Measurements from ENCODE around the gene JARID2.
A peak's percentile ranks its signal among the peaks of the same experiment; 100 is the strongest.

The JARID2 gene

GRCh38 chr6:15382089-15382488 is 136.2 kb downstream of the JARID2 start:
- H3K4me1 ChIP-seq (ENCODE audit: low read length): 0 out of 2 replicates have a peak, but pooled peaks cover 2% of the 10 kb centered on the region
- H3K79me2 ChIP-seq (ENCODE audit: low read length): peaks cover 93% of the 10 kb centered on the region
- DNase-seq: no peak
- H3K9me2 ChIP-seq (replicated peaks; ENCODE audit: insufficient read depth, low read length): no peaks in the 10 kb centered on the region
- H3K9ac ChIP-seq (ENCODE audit: low read length): no peak overlapping the region
- H3K4me3 ChIP-seq (ENCODE audit: low read length): no peak overlapping the region
- H2AFZ ChIP-seq (ENCODE audit: low read length): no peak overlapping the region
- H3K36me3 ChIP-seq (replicated peaks; ENCODE audit: insufficient read depth, low read length): no peaks in the 10 kb centered on the region
- H3K9me3 ChIP-seq (replicated peaks; ENCODE audit: insufficient read depth, low read length): no peaks in the 10 kb centered on the region
- TF ChIP-seq EZH2 (optimal IDR thresholded peaks at IDR 0.05; ENCODE audit: low read depth, low read length) (no peak), EZH2phosphoT487 (IDR thresholded peaks at IDR 0.05; ENCODE audit: low read length) (no peak)
- TF ChIP-seq, protein P1, sequence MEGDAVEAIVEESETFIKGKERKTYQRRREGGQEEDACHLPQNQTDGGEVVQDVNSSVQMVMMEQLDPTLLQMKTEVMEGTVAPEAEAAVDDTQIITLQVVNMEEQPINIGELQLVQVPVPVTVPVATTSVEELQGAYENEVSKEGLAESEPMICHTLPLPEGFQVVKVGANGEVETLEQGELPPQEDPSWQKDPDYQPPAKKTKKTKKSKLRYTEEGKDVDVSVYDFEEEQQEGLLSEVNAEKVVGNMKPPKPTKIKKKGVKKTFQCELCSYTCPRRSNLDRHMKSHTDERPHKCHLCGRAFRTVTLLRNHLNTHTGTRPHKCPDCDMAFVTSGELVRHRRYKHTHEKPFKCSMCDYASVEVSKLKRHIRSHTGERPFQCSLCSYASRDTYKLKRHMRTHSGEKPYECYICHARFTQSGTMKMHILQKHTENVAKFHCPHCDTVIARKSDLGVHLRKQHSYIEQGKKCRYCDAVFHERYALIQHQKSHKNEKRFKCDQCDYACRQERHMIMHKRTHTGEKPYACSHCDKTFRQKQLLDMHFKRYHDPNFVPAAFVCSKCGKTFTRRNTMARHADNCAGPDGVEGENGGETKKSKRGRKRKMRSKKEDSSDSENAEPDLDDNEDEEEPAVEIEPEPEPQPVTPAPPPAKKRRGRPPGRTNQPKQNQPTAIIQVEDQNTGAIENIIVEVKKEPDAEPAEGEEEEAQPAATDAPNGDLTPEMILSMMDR (IDR thresholded peaks at IDR 0.05; ENCODE audit: low read length): no peak
- H3K27me3 ChIP-seq (replicated peaks; ENCODE audit: insufficient read depth, low read length): no peaks in the 10 kb centered on the region
- no peak overlapping the region for H3K27ac ChIP-seq (ENCODE audit: low read length)
- no peaks in the 10 kb centered on the region for H4K20me1 ChIP-seq (ENCODE audit: insufficient read depth, low read length)
- H3K4me2 ChIP-seq (ENCODE audit: low read depth, low read length): no peak overlapping the region
- H3F3A ChIP-seq (ENCODE audit: insufficient read depth, low read length): peaks cover 6% of the 10 kb centered on the region; the same call in 1 of the 2 replicates

DNA sequence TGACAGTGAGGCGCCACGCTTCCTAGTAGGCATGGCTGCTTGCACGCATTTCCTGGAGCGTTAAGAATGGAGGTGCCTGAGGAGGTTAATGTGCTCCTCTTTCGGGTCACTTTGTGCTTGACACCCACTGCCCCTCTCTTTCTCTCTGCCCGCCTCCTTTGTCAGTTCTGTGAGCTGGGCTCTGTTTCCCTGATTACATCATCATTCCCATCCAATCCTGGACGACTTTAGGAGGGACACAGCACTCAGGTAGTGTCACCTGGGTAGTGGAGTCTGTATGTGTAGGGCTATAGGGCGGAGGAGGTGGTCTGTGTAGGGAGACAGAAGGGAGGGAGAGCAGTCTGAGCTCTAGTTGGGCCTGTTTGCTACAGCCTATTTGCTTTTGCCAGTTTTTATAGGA is 136.8 kb downstream of the JARID2 start:
- Histone ChIP-seq H3K9me2 (replicated peaks; ENCODE audit: insufficient read depth, low read length) (no peaks in the 10 kb centered on the region), H3K36me3 (replicated peaks; ENCODE audit: insufficient read depth, low read length) (no peaks in the 10 kb centered on the region), H3K4me1 (ENCODE audit: low read length) (0 out of 2 replicates have a peak, but pooled peaks cover 2% of the 10 kb centered on the region), H3K4me3 (ENCODE audit: low read length) (no peak overlapping the region), H3K4me2 (ENCODE audit: low read depth, low read length) (no peak overlapping the region), H3K9me3 (replicated peaks; ENCODE audit: insufficient read depth, low read length) (no peaks in the 10 kb centered on the region), H3F3A (ENCODE audit: insufficient read depth, low read length) (peaks cover 6% of the 10 kb centered on the region; the same call in 1 of the 2 replicates), H3K79me2 (ENCODE audit: low read length) (peaks cover 94% of the 10 kb centered on the region), H3K27me3 (replicated peaks; ENCODE audit: insufficient read depth, low read length) (no peaks in the 10 kb centered on the region), H2AFZ (ENCODE audit: low read length) (no peak overlapping the region), H3K9ac (ENCODE audit: low read length) (no peak overlapping the region), H4K20me1 (ENCODE audit: insufficient read depth, low read length) (no peaks in the 10 kb centered on the region), H3K27ac (ENCODE audit: low read length) (no peak overlapping the region)
- TF ChIP-seq EZH2phosphoT487 (IDR thresholded peaks at IDR 0.05; ENCODE audit: low read length) (no peak), EZH2 (optimal IDR thresholded peaks at IDR 0.05; ENCODE audit: low read depth, low read length) (no peak)
- TF ChIP-seq, protein P1 (IDR thresholded peaks at IDR 0.05; ENCODE audit: low read length): no peak
- no peak for DNase-seq

DNA sequence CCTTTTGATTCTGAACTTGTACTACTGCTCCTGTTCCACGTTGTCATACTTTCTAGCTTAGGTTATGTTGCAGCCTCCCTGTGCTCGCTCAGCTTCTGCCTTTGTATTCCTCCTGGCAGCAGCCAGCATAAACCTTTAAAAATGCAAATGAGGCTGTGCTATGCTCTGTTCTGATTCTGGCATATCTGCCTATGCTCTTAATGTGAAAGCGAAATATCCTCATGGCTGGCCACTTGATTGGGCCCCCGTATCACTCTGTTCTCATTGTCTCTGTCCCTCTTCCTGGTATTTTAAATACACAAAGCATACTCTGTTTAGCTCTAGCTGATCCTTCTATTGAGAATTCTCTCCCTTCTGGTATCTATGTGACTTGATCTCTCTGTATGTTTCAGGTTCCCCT is 139.0 kb downstream of the JARID2 start:
- no peaks in the 10 kb centered on the region for H3K27me3 ChIP-seq (replicated peaks; ENCODE audit: insufficient read depth, low read length)
- H2AFZ ChIP-seq (ENCODE audit: low read length): no peak overlapping the region
- TF ChIP-seq EZH2 (optimal IDR thresholded peaks at IDR 0.05; ENCODE audit: low read depth, low read length) (no peak), EZH2phosphoT487 (IDR thresholded peaks at IDR 0.05; ENCODE audit: low read length) (no peak)
- TF ChIP-seq, protein P1 (IDR thresholded peaks at IDR 0.05; ENCODE audit: low read length): no peak
- peak overlapping the region; percentile 20; the same call in 1 of the 2 replicates for H3K4me3 ChIP-seq (ENCODE audit: low read length)
- H3K4me1 ChIP-seq (ENCODE audit: low read length): peaks cover 16% of the 10 kb centered on the region
- H3K9me3 ChIP-seq (replicated peaks; ENCODE audit: insufficient read depth, low read length): no peaks in the 10 kb centered on the region
- DNase-seq: peak; percentile 74
- no peaks in the 10 kb centered on the region for H4K20me1 ChIP-seq (ENCODE audit: insufficient read depth, low read length)
- peak overlapping the region; percentile 6; the same call in 1 of the 2 replicates for H3K9ac ChIP-seq (ENCODE audit: low read length)
- no peaks in the 10 kb centered on the region for H3K9me2 ChIP-seq (replicated peaks; ENCODE audit: insufficient read depth, low read length)
- peaks cover 12% of the 10 kb centered on the region; the same call in 1 of the 2 replicates for H3F3A ChIP-seq (ENCODE audit: insufficient read depth, low read length)
- peaks cover 92% of the 10 kb centered on the region for H3K79me2 ChIP-seq (ENCODE audit: low read length)
- peak overlapping the region; percentile 52; the same call in 1 of the 2 replicates for H3K27ac ChIP-seq (ENCODE audit: low read length)
- H3K36me3 ChIP-seq (replicated peaks; ENCODE audit: insufficient read depth, low read length): no peaks in the 10 kb centered on the region
- peak overlapping the region; percentile 53 for H3K4me2 ChIP-seq (ENCODE audit: low read depth, low read length)
